Tongue (tissue), 2 donors: ENCODE data around the gene SVEP1. TPM values are rescaled to one million over a fixed set of nuclear protein-coding genes. Genes with fewer than 3 reads are reported as not detected.
"Not testable (repeated sequence)": the region's sequence is repeated elsewhere in the genome, so short reads cannot be mapped to it uniquely, and the experiment has no call there.

Source experiments
- DNase-seq: peaks from one replicate; pipeline ENCODE4 v3.0.0-alpha.2; 2015
- total RNA-seq: library from RNA; depleted of rRNA; stranded (reverse); fragments of >200 nt; gene quantifications from one replicate; pipeline ENCODE4 v1.2.3, GENCODE V29; 2014

SVEP1 gene
- total RNA-seq, 1 donor from 2014 or later = 26.4 TPM

DNA sequence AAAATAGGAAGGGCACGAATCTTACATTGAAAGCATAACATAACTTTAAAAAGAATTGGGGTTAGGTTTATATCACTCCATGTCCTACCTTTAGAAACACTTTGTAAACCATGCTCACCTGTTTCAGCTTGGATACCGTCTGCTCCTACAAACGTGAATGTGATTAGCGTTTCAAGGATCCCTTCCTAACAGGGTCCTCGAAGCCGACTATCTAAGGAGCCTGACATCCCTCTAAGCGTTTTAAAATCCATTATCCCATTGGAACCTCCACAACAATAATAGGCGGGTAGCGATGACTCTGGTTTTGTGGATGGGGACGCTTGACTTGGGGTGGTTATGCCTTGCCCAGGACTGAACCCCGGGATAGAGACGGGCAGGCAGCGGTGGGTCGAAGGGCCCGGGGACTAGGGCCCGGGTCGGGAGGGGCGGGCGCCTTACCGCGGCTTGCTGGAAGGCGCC is 937 bp downstream of the SVEP1 start:
- DNase-seq = peak; percentile 13

DNA sequence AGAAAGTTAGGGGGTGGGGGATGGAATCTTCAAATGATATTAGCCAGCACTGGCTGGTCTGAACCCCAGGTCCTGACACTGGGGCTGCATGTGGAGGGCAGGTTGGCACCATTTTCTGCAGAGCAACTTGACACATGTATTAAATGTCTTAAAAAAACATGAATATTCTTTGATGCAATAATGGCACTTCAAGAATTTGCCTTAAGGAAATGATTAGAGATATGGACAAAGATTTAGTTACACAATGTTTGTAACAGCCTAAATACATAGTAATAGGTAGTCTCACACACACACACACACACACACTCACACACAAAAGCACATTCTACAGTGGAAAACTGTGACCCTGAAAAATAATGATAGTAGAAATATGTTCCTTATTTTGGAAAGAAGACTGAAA is 3.6 kb downstream of the SVEP1 start:
- DNase-seq = no peak

DNA sequence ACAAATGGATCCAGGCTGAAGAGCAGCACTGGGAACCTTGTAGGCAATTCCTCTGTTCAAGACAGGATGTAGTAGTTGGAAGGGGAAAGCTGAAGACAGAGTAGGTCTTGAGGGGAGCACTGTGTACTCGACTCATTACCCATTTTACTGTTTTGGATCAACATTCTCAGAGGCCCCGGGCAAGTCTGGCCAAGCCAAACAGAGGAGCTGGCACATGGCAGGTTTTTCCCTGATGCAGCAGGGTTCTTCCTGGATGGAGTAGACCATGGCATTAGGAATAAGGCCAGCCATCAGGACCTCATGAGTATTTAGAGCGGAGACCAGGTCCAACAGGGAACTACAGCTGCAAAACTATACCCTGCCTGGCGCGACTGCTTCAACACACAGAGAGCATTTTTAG is 4.4 kb downstream of the SVEP1 start:
- DNase-seq = peak; percentile 29

DNA sequence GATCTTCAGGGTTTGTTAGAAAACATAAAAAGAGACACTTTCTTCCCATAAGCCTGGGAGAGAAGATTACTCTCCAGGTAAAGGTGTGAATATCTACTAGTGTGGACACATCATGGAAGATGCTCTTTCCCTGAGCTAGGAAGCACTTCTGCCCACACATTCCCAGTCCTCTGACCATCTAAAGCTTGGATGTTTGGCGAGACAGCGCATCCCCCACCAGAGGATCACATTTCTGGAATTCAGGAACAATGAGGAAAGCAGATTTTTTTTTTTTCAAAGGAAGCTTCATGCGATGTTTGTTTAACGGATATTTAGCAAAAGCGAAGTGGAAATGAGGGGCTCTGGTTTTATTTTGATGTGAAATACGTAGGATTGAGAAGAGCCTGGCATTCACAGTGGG is 6.2 kb downstream of the SVEP1 start:
- no peak for DNase-seq

DNA sequence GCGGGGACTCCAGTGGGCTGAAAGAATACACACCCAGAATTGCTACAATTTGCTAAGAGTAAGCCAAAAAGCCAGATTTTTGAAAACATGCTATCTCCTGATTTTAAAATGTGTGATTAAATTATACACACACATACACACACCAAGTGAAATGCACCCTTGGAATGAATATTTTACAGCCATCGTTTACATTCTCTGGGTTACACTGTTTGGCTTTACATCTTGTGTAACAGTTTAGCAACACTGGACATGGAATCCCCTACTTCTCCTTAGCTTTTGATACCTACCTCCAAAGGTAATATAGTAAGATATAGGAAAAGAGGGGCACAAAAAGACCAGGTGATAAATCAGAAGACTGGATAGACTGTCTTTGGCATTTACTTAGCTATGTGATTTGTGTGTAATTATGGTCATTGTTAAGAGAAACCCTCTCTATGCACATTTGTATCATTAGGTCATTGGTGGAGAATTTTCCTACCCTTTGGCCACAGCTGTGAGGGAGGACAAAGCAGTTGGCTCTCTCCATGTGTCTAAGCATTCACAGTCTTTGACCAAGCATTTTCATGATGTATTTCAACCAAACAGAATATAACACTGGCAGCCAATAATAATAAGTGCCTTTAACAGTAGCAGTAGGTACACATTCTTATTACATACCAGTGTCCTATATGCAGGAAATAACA is 7.6 kb downstream of the SVEP1 start:
- DNase-seq = no peak

DNA sequence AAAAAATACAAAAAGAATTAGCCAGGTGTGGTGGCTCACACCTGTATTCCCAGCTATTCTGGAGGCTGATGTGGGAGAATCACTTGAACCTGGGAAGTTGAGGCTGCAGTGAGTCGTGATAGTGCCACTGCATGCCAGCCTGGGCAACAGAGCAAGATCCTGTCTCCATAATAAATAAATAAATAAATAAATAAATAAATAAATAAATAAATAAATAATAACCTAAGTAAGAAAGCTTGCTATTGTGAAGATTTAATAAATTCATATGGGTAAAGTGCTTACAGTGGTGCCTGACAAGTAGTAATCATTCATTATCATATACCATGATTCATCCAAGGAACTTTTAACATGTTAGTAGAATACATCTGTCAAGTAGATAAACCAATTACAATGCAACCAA is 13.4 kb downstream of the SVEP1 start:
- no peak for DNase-seq

DNA sequence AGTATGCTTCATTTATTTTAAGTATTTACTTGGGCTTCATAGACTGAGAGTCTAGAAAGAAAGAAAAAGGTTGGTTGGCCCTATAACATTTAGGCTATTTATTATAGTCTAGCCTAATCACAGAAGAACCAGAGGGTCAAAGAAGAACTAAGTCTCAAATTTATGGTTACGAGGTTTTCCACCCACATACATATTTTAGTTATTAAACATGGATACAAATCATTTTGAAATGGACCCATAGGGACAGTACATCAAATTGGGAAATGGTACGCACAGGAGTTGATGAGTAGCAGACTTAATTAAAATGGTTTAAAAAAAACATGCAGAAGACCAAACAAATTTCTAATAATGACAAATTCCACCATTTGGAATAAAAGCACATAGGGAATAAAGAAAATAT is 17.7 kb downstream of the SVEP1 start:
- no peak for DNase-seq

DNA sequence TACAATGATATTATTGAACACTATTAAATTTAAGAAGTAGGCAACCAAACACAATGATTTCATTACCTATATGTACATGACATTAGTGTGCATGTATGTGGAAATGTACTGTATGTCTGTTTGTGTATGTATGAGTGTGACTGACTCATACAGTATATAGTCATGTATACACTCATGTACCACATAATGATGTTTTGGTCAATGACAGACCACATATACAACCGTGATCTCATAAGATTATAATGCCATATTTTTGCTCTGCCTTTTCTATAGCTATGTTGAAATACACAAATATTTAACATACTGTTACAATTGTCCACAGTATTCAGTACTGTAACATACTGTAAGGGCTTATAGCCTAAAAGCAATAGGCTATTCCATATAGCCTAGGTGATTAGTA is 19.7 kb downstream of the SVEP1 start:
- DNase-seq = no peak

DNA sequence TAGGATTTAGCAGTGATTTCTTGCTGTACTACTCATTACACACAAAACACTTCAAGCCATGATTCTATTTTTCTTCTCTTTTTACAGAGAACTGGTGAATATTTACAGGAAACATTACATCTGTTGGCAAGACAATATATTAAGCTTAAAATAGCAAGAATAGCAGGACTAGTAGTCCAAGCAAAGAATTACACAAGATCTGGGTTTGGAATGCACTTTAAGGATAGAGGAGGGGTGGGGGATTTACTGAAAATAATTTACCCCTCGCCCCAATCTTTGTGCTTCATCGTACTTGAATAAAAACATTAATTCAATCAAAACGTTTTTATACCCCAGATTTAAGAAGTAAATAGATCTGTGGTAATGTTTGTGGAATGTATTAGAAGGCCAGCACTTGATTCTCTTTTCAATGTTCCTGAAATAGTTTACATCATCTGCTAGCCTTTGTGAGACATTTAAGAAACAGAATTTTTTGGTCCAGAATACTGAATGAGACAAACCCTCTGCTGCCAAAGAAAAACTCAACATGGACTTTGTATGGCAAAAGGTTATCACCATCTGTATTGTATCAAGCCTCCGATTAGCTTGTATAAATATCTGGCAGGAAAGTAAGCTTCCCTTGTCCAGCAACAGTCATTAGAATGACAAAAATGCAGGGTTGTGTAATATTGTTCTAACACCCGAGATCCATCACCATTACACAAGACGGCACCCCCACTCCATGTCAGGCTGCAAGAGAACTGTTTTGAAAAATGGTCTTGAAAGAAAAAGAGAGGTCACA is 23.8 kb downstream of the SVEP1 start:
- peak; percentile 21 for DNase-seq

DNA sequence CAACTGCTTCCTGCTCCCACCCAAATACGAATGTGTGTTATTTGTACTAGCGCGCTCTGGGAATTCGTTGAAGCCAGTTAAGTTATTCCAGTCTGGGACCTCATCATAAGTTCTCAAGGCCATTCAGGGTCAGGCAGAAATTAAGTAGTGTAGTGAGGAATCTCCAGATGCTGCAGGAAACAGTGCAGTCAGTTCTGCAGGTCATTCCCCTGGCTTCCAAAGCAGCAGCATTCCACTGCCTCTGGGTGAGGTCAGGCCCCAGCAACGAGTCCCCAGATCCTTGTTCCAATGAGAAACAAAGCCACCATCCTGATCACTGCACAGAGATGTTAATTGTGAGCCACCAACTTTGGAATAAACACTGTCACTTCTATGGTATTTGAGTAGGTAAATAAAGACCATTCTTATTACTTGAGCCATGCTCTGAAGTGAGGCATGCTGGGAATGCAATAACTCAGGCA is 33.1 kb downstream of the SVEP1 start:
- peak; percentile 8 for DNase-seq

DNA sequence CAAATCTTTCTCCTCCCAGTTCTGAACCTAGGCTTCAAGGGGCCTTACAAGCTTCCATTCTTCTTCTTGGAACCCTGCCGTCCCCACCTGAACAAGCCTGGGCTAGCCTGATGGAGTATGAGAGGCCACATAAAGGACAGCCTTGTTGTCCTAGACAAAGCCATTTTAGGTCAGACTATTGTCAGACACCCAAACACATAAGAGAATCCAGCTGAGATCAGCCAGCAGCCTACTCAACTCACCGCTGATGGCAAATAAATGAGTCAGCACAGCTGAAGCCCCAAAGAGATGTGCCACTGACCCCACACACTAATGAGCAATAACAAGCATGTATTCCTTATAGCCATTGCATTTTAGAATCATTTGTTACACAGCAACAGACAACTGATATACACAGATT is 33.8 kb downstream of the SVEP1 start:
- no peak for DNase-seq

DNA sequence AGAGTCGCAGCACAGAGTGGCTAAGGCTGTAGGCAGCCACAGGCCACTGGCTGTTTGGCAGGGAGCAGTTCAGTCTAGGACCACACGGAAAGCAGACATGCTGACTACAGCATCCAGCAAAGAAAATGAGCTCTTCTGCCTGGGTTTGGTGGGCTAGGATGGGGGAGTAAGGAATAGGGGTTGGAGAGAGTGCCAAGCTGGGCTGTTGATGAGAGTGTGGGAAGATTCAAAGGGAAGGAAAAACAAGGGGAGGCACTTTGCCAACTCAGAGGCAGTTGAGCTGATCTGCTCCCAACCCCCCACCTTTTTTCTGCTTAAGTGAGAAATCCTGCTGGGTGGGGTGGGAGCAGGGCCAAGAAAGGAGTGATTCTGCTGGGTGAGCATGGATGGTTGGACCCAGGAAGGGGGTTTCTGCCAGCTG is 35.9 kb downstream of the SVEP1 start:
- DNase-seq = peak; percentile 46

DNA sequence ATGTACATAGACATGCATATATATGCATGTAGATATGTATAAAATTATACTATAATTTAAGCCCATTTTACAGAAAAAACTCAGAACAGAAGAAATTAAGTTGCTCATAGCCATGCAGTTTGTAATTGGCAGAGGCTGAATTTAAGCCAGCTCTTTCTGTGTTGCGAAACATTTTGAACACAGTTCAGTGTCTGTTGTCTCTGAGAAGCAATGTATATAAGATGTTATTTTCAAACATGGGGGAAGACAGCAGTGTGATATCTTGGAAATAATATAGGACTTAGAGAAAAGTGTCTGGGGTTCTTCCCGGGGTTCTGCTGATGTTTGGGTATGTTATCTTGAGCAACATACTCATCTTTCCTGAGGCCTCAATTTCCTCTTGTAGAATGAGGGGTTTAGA is 37.6 kb downstream of the SVEP1 start:
- DNase-seq = no peak

DNA sequence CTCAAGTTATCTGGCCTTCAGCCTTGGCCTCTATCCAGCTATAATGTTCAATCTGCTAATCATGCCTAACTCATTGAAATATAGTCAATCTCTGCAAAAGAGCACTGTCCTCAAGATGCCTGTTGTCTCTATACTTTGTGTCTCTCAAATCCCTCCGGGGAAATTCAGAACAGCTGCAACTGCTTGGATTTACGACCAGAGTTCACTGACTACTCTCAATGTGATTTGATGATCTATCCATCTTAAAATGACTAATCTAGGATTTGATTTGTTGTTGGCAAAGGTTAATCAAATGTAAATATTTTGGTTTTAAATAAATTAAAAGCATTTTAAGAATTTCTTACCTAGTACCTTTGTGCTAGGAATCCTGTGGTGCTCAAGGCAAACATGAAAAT is 40.9 kb downstream of the SVEP1 start:
- DNase-seq = peak; percentile 48

DNA sequence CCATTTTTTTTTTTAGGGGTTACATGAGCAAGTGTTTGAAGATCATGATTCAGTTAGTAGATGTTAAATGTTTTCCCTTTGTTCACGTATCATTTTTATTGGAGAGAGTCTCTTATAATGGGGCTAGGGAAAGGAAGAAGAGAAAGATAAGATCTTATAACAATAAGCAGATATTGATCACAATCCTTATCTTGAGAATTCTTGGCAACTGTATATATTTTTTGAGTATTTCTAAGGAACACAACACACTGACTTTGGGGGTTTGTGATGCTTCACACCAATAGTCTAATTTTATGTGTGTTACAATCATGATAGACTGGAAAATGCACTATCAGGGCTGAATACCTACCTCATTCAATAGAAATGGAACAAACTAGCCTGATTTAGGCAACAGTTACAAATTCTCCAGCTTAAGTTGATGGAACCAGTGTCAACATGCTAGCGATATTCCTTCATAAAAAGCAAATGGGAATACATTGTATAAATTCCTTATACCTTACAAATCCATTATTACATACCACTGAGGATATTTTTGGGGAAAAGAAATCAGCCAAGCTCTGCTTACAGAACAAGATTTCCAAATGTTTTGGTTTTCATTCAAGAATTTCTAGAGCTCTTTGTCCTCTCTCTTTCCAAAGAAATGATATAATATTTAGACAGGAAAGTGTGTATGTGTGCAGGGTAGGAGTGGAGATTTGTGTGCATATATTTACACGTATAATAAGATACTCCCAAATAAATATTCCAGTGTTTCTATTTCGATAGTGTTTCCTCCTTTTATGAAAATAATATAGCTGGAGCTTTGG is 41.5 kb downstream of the SVEP1 start:
- DNase-seq = peak; percentile 28

DNA sequence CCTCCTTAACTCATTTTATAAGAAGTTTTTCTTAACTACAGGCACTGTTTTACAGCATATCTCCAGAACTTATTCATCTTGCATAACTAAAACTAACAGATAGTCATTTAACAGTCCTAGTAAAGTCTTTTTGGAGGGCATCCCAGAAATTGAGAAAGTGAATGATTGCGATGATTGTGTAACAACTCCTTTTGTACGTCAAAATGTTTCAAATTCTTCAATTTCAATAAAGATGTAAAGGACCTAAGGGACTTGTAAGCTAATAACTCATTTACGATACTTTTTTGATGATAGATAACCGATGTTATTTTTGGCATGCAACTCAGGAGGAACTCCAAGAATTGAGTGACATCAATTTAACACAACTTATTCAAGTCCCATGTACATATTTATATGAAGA is 42.7 kb downstream of the SVEP1 start:
- DNase-seq = no peak

DNA sequence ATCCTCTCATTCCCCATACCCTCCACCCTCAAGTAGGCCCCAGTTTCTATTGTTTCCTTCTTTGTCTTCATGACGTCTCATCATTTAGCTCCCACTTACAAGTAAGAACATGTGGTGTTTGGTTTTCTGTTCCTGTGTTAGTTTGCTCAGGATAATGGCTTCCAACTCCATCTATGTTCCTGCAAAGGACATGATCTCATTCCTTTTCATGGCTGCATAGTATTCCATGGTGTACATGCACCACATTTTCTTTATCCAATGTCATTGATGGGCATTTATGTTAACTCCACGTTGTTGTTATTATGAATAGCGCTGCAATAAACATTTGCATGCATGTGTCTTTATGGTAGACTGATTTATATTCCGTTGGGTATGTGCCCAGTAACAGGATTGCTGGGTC is 45.4 kb downstream of the SVEP1 start:
- not testable (repeated sequence) for DNase-seq

DNA sequence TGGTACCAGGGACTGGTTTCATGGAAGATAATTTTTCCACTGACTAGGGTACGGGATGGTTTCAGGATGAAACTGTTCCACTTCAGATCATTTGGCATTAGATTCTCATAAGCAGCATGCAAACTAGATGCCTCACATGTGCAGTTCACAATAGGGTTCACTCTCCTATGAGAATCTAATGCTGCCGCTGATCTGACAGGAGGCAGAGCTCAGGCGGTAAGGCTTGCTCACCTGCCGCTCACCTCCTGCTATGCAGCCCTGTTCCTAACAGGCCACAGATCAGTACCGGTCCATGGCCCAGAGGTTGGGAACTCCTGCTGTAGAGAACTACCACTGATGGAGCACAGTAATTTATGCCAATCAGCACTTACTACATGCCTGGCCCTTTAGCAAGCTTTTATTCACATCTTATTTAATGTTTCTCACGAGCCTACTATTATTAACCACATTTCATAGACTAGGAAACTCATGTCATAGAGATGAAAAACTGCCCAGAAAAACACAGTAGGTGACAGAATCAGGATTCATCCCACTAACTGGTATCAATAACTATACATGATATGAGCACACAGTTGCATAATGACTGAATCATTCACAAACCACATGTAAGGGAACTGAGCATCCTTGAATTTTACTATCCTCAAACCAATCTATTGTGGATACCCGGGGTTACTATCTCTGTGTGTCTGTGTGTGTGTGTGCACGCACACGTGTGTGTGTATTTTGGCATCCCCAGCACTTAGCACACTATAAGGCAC is 46.5 kb downstream of the SVEP1 start:
- DNase-seq = no peak

DNA sequence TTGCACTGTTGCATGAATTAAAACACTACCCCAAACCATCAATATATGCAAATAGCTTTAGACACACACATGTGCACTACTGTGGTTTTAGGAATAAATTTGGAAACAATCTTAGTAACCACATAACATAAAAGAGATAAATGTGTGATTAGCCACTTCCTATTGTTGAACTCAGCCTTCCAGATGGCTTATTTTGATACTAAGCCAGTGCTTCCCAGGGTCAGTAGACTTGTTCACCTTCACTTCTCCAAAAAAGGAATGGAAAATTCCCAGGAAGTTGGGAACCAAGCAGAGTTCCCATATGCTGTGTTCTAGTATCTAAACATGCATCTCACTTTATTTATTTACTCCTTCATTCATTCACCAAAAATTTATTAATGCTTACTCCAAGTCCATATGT is 47.8 kb downstream of the SVEP1 start:
- DNase-seq = no peak

DNA sequence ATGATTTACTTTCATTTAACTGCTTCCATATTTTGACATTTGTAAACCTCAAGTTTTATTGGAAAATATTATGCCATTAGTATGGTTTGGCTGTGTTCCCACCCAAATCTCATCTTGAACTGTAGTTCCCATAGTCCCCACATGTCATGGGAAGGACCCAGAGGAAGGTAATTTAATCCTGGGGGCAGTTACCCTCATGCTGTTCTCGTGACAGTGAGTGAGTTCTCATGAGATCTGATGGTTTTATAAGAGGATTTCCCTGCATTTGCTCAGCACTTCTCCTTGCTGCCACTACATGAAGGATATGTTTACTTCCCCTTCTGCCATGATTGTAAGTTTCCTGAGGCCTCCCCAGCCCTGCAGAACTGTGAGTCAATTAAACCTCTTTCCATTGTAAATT is 48.3 kb downstream of the SVEP1 start:
- DNase-seq = not testable (repeated sequence)

DNA sequence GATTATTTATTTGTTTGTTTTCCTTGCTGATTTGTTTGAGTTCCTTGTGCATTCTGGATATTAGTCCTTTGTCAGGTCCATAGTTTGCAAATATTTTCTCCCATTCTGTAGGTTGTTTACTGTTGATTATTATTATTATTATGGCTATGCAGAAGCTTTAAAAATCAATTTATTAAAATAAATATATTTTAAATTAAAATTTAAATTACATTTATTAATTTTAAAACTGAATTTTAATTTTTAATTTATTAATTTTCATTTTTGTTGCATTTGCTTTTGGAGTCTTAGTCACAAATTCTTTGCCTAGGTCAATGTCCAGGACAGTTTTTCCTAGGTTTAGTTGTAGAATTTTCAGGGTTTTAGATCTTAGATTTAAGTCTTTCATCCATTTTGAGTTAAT is 50.9 kb downstream of the SVEP1 start:
- DNase-seq = no peak

DNA sequence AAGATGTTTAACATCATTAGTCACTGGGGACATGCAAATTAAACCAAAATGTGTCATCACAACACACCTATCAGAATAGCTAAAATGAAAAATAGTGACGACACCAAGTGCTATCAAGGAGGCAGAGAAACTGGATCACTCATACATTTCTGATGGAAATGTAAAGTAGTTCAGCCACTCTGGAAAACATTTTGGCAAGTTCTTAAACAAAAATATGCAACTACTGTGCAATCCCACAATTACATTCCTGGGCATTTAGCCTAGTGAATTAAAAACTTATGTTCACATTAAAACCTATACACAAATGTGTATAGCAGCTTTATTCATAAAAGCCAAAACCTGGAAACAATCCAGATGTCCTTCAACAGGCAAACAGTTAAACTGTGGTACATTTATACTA is 53.1 kb downstream of the SVEP1 start:
- peak; percentile 34 for DNase-seq
